ENCODE results near the gene MS4A4A. TPM values are rescaled to one million over a fixed set of nuclear protein-coding genes. Genes with fewer than 3 reads are reported as not detected.

MS4A4A gene
- total RNA-seq, 1 donor from 2014 or later, result not detected

DNA sequence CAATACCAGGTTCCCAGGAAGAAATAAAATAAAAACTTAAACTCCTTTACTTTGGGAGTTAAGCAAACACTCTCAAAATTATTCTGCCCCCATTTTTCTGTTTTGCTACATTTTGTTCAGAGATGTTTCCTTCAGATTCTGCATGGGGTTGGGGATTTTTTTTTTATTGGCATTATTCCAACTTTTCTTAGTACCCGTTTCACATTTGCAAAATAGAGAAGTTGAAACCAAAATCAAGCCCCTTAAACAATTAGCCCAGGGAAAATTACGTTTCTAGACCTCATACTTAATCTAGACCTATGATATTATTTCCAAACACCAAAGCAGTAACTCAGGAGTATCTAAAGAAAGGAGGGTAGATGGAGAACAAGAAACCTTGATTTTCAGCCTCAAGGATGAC is 77.3 kb downstream of the MS4A4A start:
- Mint-ChIP-seq H3K4me1 (no peaks in the 10 kb centered on the region), H3K9me3 (peaks cover 16% of the 10 kb centered on the region), H3K27me3 (ENCODE audit: low read depth) (peaks cover 3% of the 10 kb centered on the region), H3K27ac (no peak overlapping the region), H3K4me3 (no peak overlapping the region), H3K36me3 (no peaks in the 10 kb centered on the region)
- TF ChIP-seq, protein P1, sequence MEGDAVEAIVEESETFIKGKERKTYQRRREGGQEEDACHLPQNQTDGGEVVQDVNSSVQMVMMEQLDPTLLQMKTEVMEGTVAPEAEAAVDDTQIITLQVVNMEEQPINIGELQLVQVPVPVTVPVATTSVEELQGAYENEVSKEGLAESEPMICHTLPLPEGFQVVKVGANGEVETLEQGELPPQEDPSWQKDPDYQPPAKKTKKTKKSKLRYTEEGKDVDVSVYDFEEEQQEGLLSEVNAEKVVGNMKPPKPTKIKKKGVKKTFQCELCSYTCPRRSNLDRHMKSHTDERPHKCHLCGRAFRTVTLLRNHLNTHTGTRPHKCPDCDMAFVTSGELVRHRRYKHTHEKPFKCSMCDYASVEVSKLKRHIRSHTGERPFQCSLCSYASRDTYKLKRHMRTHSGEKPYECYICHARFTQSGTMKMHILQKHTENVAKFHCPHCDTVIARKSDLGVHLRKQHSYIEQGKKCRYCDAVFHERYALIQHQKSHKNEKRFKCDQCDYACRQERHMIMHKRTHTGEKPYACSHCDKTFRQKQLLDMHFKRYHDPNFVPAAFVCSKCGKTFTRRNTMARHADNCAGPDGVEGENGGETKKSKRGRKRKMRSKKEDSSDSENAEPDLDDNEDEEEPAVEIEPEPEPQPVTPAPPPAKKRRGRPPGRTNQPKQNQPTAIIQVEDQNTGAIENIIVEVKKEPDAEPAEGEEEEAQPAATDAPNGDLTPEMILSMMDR (IDR thresholded peaks at IDR 0.05; ENCODE audit: unreplicated experiment), result no peak
- no peak for DNase-seq (ENCODE audit: low spot score in 2 of 2, unreplicated experiment in 2 of 2)

Other genes with a start within 250 kb of the MS4A4A start
- not detected in 3 replicates for gene OOSP2, start 240.3 kb upstream of the MS4A4A start, total RNA-seq
- not detected in 3 replicates for gene MS4A3, start 224.0 kb upstream of the MS4A4A start, total RNA-seq
- not detected in 3 replicates for gene MS4A2, start 192.0 kb upstream of the MS4A4A start, total RNA-seq
- not detected in 3 replicates for gene MS4A6A, start 97.6 kb upstream of the MS4A4A start, total RNA-seq
- gene MS4A4E, start 37.5 kb upstream of the MS4A4A start, total RNA-seq, result 0.31 to 0.61 TPM in 2 of 3 replicates, not detected in the other
- gene MS4A6E, start 46.6 kb downstream of the MS4A4A start, total RNA-seq, result not detected in 3 replicates
- not detected in 3 replicates for gene MS4A7, start 97.9 kb downstream of the MS4A4A start, total RNA-seq
- gene MS4A14, start 115.8 kb downstream of the MS4A4A start, total RNA-seq, result not detected in 3 replicates
- not detected in 3 replicates for gene MS4A5, start 148.9 kb downstream of the MS4A4A start, total RNA-seq
- gene MS4A1, start 175.2 kb downstream of the MS4A4A start, total RNA-seq, result not detected in 3 replicates
- not detected in 3 replicates for gene MS4A12, start 212.1 kb downstream of the MS4A4A start, total RNA-seq
- not detected in 3 replicates for gene MS4A13, start 234.7 kb downstream of the MS4A4A start, total RNA-seq